GM12872 (cell line): ENCODE data around the gene SLC35F3.

Source experiments
- TF ChIP-seq, protein P1 (sequence below): IDR thresholded peaks from 3 replicates; pipeline ENCODE4 v1.5.1; 2011; ENCODE audit warnings: low read depth, mild to moderate bottlenecking, low read length, moderate library complexity; ENCODE audit not compliant: insufficient read depth

SLC35F3 gene

DNA sequence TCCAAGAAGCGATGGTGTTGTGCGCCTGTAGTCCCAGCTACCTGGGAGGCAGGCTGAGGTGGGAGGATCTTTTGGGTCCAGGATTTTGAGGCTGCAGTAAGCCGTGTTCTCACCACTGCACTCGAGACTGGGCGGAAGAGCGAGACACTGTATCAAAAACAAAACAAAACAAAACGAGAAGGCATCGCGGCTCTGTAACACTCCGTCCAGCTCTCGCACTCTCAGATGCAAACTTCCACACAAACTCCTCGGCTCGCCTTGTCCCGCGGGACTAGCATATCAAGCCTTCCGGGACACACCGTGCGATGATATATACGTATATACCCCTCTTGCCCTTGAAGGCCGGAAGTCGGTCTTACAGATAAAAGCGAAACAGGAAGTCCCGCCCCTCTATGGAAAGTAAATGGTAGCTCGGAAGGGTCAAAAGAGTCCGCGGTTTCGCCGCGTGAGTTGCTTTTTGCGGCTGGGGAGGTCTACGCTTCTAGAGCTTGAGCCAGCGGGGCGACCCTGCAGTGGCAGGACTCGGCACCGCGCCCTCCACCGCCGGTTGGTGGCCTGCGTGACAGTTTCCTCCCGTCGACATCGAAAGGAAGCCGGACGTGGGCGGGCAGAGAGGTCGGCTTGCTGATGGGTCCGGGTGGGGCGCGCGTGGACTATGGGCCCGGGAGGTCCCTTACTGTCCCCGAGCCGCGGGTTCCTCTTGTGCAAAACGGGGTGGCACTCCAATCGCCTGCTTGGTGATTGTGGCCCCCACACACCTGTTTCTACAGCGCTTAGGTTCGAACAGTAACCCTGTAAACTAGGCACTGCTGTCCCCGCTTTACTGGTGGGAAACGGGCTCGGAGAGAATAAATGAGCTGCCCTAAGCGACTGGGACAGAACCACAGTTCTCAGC lies 468.8 kb downstream of the SLC35F3 start, which contains the start of gene COA6:
TSS of gene COA6 (plus strand) at position 393 of the 895 bp plus-strand sequence. CDS start at position 404, 11 bp downstream.
- TF ChIP-seq, protein P1, sequence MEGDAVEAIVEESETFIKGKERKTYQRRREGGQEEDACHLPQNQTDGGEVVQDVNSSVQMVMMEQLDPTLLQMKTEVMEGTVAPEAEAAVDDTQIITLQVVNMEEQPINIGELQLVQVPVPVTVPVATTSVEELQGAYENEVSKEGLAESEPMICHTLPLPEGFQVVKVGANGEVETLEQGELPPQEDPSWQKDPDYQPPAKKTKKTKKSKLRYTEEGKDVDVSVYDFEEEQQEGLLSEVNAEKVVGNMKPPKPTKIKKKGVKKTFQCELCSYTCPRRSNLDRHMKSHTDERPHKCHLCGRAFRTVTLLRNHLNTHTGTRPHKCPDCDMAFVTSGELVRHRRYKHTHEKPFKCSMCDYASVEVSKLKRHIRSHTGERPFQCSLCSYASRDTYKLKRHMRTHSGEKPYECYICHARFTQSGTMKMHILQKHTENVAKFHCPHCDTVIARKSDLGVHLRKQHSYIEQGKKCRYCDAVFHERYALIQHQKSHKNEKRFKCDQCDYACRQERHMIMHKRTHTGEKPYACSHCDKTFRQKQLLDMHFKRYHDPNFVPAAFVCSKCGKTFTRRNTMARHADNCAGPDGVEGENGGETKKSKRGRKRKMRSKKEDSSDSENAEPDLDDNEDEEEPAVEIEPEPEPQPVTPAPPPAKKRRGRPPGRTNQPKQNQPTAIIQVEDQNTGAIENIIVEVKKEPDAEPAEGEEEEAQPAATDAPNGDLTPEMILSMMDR = no peak

DNA sequence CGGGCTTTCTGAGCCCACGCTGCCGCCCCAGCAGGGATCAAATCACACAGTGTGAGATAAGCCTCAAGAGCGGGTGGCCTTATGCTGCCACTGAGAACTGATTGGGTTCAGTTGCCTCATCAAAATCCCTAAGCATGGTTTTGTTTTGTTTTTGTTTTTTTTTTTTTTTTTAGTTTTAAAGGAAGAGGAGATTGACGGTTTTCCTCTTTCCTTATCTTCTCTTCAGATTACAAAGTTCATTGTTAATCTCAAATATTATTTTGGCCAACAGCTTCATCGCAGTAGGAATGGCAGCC lies 469.4 kb downstream of the SLC35F3 start:
- TF ChIP-seq, protein P1 = no peak
